ENCODE results near the gene SYS1. TPM values are rescaled to one million over a fixed set of nuclear protein-coding genes. Genes with fewer than 3 reads are reported as not detected.

Gene SYS1
- total and polyA plus RNA-seq, 2 donors (not counting 3 experiments of a cell fraction or from before 2014, with no cell fraction given) = 27.4 to 79.6 TPM

DNA sequence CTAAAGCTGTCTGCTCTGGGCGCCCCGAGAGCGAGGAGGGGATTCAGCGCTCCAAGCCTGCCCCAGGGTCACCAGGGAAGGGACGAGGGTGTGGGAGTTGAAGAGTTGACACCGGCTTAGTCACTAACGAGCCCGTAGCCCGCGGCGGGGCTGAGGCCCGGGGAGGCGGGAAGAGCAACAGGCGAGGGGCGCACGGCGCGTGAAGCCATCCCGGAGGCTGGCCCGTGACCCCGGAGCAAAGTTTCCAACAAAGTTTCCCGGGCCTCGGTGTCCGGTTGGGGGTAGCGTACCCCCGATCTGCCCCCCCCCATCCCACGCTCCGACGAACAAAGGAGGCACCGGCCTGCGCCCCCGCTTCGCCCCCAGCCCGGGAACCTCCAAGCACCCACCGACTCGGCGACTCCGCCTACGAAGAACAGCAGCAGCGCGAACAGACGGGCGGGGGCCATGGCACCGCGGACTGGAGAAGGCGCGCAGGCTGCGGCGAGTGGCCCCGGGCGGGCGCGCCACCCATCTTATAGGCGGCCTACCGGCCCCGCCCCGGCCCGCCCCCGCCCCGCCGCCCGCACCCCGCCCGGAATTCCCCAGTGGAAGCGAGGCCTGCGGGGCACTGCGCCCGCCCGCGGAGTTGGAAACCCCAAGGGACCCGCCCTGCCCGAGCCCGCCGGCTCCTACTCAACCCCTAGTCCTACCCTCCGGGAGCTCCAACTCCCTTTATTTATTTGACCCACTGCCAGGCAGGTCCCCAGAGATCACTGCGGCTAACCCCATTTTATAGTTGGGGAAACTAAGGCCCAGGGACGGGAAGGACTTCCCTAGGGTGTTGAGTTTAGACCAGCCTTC, 14.8 kb upstream of the SYS1 start, which contains the start of gene SDC4:
TSS of gene SDC4 (minus strand) at position 489 of the 843 bp plus-strand sequence. CDS start at position 449, 40 bp downstream.
- dilution Hi-C loops (cut with MboI; ENCODE audit: extremely low pct_ligation_motif_present, low sequenced_read_pairs) (no loop called here), intact Hi-C loops (cut with micrococcal nuclease) (loop anchor here (1.0 to 10.0 kb wide), 3 partner anchors 10 to 567 kb away; partner anchors contain the start of gene PLTP)
- FAIRE-seq = no peak
- peak within 1 kb of the TSS; percentile 69 for H3K9ac ChIP-seq (replicated peaks; ENCODE audit: extremely low read depth, insufficient read depth, low read length)
- no peaks in the 10 kb centered on the region for H3K27me3 ChIP-seq (ENCODE audit: control insufficient read depth in 2 of 2, insufficient read depth in 2 of 2, low read length in 2 of 2)
- peak; percentile 44 for DNase-seq (ENCODE audit: low read depth, low spot score)
- no peaks in the 10 kb centered on the region for H3K36me3 ChIP-seq (ENCODE audit: control insufficient read depth in 2 of 2, extremely low read depth in 1 of 2, insufficient read depth in 2 of 2, low read length in 2 of 2)
- peak within 1 kb of the TSS; percentile 89 for H3K4me2 ChIP-seq (ENCODE audit: insufficient read depth, low read length)
- no peaks in the 10 kb centered on the region for H3K9me3 ChIP-seq (replicated peaks; ENCODE audit: control insufficient read depth, insufficient read depth, low read length)
- peak within 1 kb of the TSS; percentile 51 for H2AFZ ChIP-seq (ENCODE audit: low read depth, low read length)
- no peaks in the 10 kb centered on the region for H4K20me1 ChIP-seq (replicated peaks; ENCODE audit: control insufficient read depth, extremely low read depth, insufficient read depth, low read length)
- ChIA-PET CTCF (interaction anchor here (1.0 to 4.7 kb wide), 11 partner anchors 11 to 423 kb away, joined by 3 to 28 read pairs (median 6); partner anchors contain the start of gene SYS1), POLR2A (interaction anchor here (1.0 to 3.5 kb wide), 6 partner anchors 9 to 25 kb away, joined by 3 to 52 read pairs (median 8); partner anchors contain the start of gene SYS1)
- BruUV-seq (replicated peaks) = TSS peak; percentile 52
- no peaks in the 10 kb centered on the region for H3K9me1 ChIP-seq (replicated peaks; ENCODE audit: control insufficient read depth, extremely low read depth, insufficient read depth, low read length)
- peaks cover 49% of the 10 kb centered on the region for H3K4me1 ChIP-seq (ENCODE audit: control insufficient read depth, extremely low read depth, insufficient read depth, low read length)
- TF ChIP-seq, protein P1, sequence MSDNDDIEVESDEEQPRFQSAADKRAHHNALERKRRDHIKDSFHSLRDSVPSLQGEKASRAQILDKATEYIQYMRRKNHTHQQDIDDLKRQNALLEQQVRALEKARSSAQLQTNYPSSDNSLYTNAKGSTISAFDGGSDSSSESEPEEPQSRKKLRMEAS (IDR thresholded peaks at IDR 0.05; ENCODE audit: insufficient read depth, insufficient read length) = no peak
- TF ChIP-seq POLR2AphosphoS5 (IDR thresholded peaks at IDR 0.05; ENCODE audit: insufficient read depth, low read depth, low read length) (peak; percentile 99), FOS (IDR thresholded peaks at IDR 0.05; ENCODE audit: borderline replicate concordance, insufficient read depth, low read length) (no peak), GATA2 (IDR thresholded peaks at IDR 0.05; ENCODE audit: insufficient read depth, insufficient read length, low read depth, low read length) (no peak), EZH2 (IDR thresholded peaks at IDR 0.05; ENCODE audit: borderline replicate concordance, low read depth, low read length, severe bottlenecking) (no peak), POLR2A (IDR thresholded peaks at IDR 0.05; ENCODE audit: low read depth, low read length) (peak; percentile 99), JUN (IDR thresholded peaks at IDR 0.05; ENCODE audit: borderline replicate concordance, insufficient read depth, insufficient read length, low read depth) (no peak)
- peaks cover 42% of the 10 kb centered on the region for H3K79me2 ChIP-seq (ENCODE audit: control insufficient read depth, insufficient read depth, low read length)
- peak within 1 kb of the TSS; percentile 50 to 85 (median 69) for H3K4me3 ChIP-seq (replicated peaks in 1 of 3; ENCODE audit: insufficient read depth in 1 of 3, low read depth in 1 of 3, low read length in 3 of 3)
- H3K27ac ChIP-seq (ENCODE audit: insufficient read depth, low read depth, low read length) = peak within 1 kb of the TSS; percentile 62
